DOHH2 (cell line): ENCODE measurements around the gene PCED1B.

Experiments
- EZH2phosphoT487 ChIP-seq: fragments of 200-600 bp; sonication (generic); IDR thresholded peaks from 2 replicates; pipeline ENCODE4 v1.6.1; 2017; ENCODE audit warnings: borderline replicate concordance, mild to moderate bottlenecking, antibody characterized with exemption, low read length, moderate library complexity, mixed read lengths
- TF ChIP-seq, protein P1 (sequence below): fragments of 200-600 bp; sonication (generic); IDR thresholded peaks from one replicate; pipeline ENCODE4 v1.5.1; 2014; ENCODE audit warnings: antibody characterized with exemption, mild to moderate bottlenecking, low read depth, low read length; ENCODE audit not compliant: poor library complexity, severe bottlenecking

- no peak for TF ChIP-seq EZH2phosphoT487
- TF ChIP-seq, protein P1, sequence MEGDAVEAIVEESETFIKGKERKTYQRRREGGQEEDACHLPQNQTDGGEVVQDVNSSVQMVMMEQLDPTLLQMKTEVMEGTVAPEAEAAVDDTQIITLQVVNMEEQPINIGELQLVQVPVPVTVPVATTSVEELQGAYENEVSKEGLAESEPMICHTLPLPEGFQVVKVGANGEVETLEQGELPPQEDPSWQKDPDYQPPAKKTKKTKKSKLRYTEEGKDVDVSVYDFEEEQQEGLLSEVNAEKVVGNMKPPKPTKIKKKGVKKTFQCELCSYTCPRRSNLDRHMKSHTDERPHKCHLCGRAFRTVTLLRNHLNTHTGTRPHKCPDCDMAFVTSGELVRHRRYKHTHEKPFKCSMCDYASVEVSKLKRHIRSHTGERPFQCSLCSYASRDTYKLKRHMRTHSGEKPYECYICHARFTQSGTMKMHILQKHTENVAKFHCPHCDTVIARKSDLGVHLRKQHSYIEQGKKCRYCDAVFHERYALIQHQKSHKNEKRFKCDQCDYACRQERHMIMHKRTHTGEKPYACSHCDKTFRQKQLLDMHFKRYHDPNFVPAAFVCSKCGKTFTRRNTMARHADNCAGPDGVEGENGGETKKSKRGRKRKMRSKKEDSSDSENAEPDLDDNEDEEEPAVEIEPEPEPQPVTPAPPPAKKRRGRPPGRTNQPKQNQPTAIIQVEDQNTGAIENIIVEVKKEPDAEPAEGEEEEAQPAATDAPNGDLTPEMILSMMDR = no peak
These were observed 31.4 kb downstream of the PCED1B start for GRCh38 chr12:47110718-47111391.
